Gastrocnemius medialis (tissue), 4 donors: ENCODE measurements around the gene SP8.

ENCODE experiments used
- POLR2A ChIP-seq, 2 donors: fragments of 450-650 bp; IDR thresholded peaks; one replicate each; pipeline ENCODE4 v1.6.1; 2017; ENCODE audit warnings: antibody characterized with exemption in 2 of 2, mild to moderate bottlenecking in 2 of 2, moderate library complexity in 2 of 2
- TF ChIP-seq, protein P1 (sequence below), 5 experiments: fragments of 450-650 bp in 3 of 5; fragments of 200-600 bp in 2 of 5; sonication (generic) in 2 of 5; IDR thresholded peaks in 4 of 5; conservative IDR thresholded peaks in 1 of 5; 1 replicate in 4 of 5; 2 replicates in 1 of 5; pipeline ENCODE4 v1.5.1; 2016 to 2019; ENCODE audit warnings: antibody characterized with exemption in 5 of 5, mild to moderate bottlenecking in 3 of 5, moderate library complexity in 3 of 5

DNA sequence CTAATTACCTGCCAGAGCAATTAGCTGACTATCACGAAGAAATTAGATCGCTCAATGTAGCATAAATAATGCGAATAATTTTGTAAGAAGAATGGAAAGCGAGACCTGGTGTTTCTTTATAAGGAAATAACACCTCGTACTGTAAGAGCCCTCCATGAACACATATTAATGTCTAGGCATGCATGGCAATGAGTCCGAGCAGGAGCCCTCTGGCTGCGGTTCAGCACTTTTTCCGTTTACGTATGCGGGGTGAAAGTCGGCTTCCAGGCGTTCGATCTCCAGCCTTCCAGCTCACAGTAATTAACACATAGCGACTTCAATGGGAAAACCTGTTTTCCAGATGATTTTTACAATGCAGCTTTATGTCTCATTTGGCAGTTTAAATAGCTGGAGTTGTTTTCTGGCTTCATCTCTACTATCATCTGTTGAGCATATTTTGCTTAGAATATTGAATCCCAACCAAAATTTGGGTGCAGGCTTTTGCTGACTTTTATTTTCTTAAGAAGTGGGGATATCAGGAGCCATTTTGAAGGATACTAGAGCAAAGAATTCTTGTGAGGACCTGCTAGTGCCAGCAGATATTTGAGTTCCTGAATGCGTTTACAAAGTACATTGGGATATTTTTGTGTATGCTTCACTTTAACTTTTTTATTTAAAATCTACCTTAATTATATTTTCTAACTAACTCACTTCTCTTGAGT, 7.2 kb upstream of the SP8 start:
- TF ChIP-seq, protein P1, sequence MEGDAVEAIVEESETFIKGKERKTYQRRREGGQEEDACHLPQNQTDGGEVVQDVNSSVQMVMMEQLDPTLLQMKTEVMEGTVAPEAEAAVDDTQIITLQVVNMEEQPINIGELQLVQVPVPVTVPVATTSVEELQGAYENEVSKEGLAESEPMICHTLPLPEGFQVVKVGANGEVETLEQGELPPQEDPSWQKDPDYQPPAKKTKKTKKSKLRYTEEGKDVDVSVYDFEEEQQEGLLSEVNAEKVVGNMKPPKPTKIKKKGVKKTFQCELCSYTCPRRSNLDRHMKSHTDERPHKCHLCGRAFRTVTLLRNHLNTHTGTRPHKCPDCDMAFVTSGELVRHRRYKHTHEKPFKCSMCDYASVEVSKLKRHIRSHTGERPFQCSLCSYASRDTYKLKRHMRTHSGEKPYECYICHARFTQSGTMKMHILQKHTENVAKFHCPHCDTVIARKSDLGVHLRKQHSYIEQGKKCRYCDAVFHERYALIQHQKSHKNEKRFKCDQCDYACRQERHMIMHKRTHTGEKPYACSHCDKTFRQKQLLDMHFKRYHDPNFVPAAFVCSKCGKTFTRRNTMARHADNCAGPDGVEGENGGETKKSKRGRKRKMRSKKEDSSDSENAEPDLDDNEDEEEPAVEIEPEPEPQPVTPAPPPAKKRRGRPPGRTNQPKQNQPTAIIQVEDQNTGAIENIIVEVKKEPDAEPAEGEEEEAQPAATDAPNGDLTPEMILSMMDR (IDR thresholded peaks at IDR 0.05 in 4 of 5, conservative IDR thresholded peaks at IDR 0.05 in 1 of 5) = no peak
- no peak for TF ChIP-seq POLR2A (IDR thresholded peaks at IDR 0.05)
